NCI-H2196 treated with DMSO at 0.1 percent for 48 hours (cell line): ENCODE measurements around the gene BEST1.
A peak's percentile ranks its signal among the peaks of the same experiment; 100 is the strongest.
"Not testable (repeated sequence)": the region's sequence is repeated elsewhere in the genome, so short reads cannot be mapped to it uniquely, and the experiment has no call there.

Experiments
- DNase-seq: peaks from one replicate; lab custom pipeline; 2025; ENCODE audit not compliant: unreplicated experiment; lab: John Stamatoyannopoulos, UW

The BEST1 gene

DNA sequence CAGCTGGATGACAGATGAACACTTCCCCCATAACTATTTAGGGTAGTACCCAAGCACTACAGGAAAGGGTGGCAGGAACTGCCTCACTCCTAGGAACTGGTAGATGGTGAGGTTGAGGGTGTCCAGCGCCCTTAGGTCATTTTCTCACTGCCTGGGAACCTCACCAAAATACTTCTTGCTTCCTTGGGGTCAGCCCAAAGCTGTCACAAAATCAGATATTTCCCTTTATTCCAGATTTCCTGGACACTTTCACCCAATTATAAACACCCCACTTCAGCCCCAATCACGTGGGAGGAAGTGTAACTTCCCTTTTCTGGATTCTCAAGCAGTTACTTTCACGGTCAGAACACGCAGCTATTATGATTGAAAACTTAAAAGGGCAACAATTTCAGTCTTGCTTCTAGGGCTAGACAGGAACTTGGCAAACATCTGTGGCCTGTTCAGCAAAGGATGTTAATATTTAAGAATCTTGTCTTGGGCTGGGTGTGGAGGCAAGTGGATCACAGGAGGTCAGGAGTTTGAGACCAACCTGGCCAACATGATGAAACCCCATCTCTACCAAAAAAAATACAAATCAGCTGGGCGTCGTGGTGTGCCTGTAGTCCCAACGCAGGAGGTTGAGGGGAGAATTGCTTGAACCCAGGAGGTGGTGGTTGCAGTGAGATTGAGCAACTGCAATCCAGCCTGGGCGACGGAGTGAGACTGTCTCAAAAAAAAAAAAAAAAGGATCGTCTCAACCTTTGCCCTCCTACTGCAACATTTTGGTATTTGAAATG, 13.3 kb downstream of the BEST1 start:
- DNase-seq, result no peak

DNA sequence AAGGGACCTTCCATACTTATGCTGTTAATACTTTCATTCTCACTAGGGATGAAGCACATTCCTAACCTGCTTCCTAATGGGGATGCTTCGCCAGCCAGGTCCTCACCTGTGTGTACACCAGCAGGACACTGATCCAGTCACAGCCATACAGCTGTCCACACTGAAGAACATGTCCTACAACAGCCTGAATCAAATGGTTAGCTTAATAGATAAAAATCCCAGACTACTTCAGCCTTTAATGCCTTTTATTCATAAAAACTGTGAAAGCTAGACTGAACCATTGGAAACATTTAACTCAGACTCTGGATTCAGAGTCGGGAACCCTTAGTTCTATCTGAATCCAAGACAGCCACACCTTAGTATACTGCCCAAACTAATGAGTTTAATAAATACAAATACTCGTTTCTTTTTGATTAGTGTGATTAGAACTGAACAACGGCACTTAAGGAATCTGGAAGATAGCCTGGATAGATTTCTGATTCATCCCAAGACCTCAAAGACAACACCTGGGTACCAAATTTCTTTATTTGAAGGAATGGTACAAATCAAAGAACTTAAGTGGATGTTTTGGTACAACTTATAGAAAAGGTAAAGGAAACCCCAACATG, 14.0 kb downstream of the BEST1 start:
- DNase-seq, result no peak

- not testable (repeated sequence) for DNase-seq
Measured at GRCh38 chr11:61964666-61965271, 14.6 kb downstream of the BEST1 start.

- no peak for DNase-seq
Measured at GRCh38 chr11:61966734-61967115, 16.6 kb downstream of the BEST1 start.

DNA sequence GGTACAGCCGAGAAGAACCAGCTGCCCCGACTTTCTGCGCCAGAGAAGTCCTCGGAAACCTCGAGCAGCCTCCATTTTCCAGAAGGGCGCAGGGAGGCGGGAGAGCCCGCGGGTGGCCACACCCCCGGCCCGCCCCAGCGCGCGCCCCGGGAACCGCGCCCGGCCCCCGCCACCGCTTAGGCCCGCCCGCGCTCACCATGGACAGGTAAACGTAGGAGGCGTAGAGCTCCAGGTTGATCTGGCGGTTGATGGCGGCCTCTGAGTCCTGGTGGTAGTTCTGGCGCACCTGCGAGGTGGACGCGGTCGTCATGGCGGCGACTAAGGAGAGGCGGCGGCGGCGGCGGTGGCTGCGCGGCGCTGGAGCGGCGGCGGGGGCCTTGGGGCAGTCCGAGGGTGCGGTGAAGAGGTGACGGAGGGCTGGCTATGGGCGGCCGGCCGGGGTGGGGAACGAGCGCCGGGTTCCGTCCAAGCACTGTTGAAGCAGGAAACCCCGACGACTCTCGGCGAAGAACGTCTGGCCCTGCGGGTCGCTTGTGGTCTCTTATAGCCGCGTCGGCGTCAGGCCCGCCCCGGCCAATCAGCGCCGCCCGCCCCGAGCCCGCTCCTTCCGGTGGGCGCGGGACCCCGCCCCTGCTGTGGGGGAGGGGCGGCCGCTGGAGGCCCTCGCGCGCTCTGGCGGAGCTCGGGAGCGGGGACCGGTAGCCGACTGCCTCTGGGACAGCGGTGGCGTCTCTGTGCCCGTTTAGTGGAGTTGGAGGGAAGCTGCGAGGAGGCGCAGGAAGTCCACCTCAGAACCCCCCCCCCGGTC, 17.2 kb downstream of the BEST1 start, which contains the start of gene FTH1:
TSS of gene FTH1 (minus strand) at position 519 of the 808 bp plus-strand sequence. CDS start at position 310, 209 bp downstream.
- peak; percentile 85 for DNase-seq

GRCh38 chr11:61967924-61968757, 18.0 kb downstream of the BEST1 start:
- DNase-seq, result no peak

GRCh38 chr11:61968758-61969390, 18.7 kb downstream of the BEST1 start:
- DNase-seq, result no peak

- DNase-seq, result no peak
Measured at GRCh38 chr11:61969391-61969758, 19.2 kb downstream of the BEST1 start.

- DNase-seq, result no peak
Measured at GRCh38 chr11:61969838-61970662, 19.9 kb downstream of the BEST1 start.

DNA sequence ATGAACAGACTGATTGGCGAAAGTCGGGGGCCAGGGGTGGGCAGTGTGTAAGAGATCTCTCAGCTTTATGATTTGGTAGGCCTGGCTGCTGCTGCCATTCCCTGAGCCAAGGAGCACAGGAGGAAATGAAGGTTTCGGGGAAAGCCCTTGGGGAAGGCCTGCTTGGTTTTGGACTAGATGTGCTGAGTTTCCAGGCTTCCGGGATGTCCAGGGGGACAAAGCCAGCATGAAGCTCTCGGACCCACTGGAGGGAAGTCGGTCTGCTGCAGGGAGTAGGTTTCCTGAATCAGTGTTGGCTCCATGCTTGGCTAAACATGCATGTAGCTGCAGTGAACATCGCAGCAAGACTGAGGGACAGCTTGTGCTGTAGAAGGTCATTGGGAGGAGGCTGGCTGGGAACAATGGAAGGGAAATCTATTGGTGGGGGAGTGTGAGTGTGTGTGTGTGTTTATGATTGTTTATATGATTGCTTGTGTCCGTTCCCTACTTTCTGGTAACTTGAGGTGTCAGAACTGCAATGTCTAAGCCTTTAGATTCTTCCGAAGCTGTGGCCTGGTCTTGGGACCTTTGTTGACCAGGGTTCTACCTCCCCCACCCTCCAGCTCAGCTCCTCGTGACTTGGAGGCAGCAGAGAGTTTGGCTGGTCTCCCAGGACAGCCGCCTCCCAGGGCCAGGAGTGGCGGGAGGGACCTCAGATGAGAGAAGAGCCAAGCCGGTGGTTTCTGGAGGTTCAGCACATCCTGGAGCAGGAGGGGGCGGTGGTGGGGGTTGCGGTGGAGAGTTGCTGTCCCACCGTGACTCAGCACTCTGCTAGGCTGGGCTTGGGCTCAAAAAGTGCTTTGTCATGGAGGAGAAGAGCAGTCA, 21.3 kb downstream of the BEST1 start:
- DNase-seq, result peak; percentile 91

- no peak for DNase-seq
Measured at GRCh38 chr11:61972112-61972671, 22.0 kb downstream of the BEST1 start.

- peak; percentile 30 for DNase-seq
Measured at GRCh38 chr11:61972672-61973475, 22.7 kb downstream of the BEST1 start.

DNA sequence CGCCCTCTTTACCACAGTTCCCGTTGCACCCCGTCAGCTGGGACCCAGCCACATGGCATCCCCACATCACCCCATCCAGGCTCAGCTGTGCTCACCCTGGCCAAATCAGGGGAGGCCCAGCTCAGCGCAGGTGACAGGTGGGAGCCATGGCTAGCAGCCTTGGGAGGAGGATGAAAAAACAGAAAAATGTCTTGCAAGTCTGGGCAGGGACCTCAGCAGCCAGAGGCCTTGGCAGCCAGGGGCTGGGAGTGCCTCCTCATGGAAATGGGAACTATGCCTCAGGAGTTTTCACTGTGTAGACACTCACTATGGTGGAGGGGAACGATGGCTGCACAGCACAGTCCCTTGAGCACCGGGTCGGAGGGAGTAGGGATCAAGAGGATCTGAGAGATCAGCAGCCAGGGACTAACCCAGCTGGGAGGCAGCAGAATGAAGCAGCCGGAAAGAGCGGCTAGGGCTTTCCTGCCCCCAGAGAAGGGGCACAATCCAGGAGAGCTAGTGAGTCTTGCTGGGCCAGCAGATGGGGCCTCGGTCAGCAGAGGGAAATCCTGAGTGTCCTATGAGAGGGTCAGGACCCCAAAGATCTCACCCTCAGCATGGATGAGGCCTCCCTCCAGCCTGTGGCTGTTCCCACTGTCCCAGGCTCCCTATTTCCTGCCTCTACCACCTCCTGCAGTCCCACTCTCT, 23.5 kb downstream of the BEST1 start:
- DNase-seq, result no peak

GRCh38 chr11:61974766-61975631, 24.8 kb downstream of the BEST1 start:
- DNase-seq, result no peak

- DNase-seq, result no peak
Measured at GRCh38 chr11:61975638-61976419, 25.7 kb downstream of the BEST1 start.
